Measurements from ENCODE around the gene CCIN. TPM values are rescaled to one million over a fixed set of nuclear protein-coding genes. Genes with fewer than 3 reads are reported as not detected.

The CCIN gene
- polyA plus RNA-seq, 2 of the 4 experiments (the other 2 are of a cell fraction), result not detected

GRCh38 chr9:36211510-36211909 lies 42.3 kb downstream of the CCIN start:
- peak in 1 of 2 experiments; percentile 30; a peak in 2 of 6 replicates for ATAC-seq
- WGBS (ENCODE audit: missing lambda C conversion rate), result 93% methylated on average over 7 of the region's 7 CpGs

DNA sequence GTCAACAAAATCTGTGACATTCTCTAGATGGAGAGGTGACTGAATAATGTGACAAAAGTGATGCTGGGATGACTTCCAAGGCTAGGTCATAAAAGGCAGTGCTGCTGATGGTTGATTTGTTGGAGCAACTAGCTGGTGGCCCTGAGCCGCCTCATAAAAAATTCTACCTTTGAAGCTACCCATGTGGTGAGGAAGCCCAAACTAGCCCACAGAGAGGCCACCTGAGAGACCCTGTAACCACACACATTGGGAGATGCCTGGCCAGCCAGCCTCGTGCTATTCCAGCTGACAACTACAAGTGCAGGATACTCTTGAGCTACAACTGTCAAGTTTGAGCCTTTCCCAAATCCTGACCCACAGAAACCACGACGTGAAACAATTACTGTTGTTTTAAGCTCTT lies 44.2 kb downstream of the CCIN start:
- no peak for ATAC-seq
- FAIRE-seq, result no peak
- H3K27ac ChIP-seq, result no peak overlapping the region
- H3K4me1 ChIP-seq, result 0 out of 3 replicates have a peak, but pooled peaks cover 4% of the 10 kb centered on the region
- TF ChIP-seq POLR2AphosphoS2 (conservative IDR thresholded peaks at IDR 0.05; ENCODE audit: low read length), result no peak
- TF ChIP-seq EHMT2 (IDR thresholded peaks at IDR 0.05; ENCODE audit: low read depth), result no peak
- TF ChIP-seq HOXA7 (CRISPR knock-in tag; IDR thresholded peaks at IDR 0.05), result no peak
- TF ChIP-seq HOXB5 (CRISPR knock-in tag; IDR thresholded peaks at IDR 0.05), result no peak
- TF ChIP-seq CHD2 (IDR thresholded peaks at IDR 0.05; ENCODE audit: low read length, partially characterized antibody), result no peak
- no peak for TF ChIP-seq RARB (CRISPR knock-in tag; IDR thresholded peaks at IDR 0.05)
- TF ChIP-seq HOXB13 (CRISPR knock-in tag; IDR thresholded peaks at IDR 0.05; ENCODE audit: low read depth), result no peak
- TF ChIP-seq POLR2A (IDR thresholded peaks at IDR 0.05; ENCODE audit: low read length), result no peak
- TF ChIP-seq RAD21 (conservative IDR thresholded peaks at IDR 0.05 in 1 of 2, IDR thresholded peaks at IDR 0.05 in 1 of 2), result no peak
- POLR2A ChIA-PET, result interaction anchor here (1.0 kb wide), 1 partner anchor 23 kb away, joined by 6 read pairs; the partner anchor contains the start of gene CLTA
- CTCF ChIA-PET, result interaction anchor here (0.6 to 2.3 kb wide), 11 partner anchors 8 to 384 kb away, joined by 3 to 13 read pairs (median 4); no protein-coding TSS in a partner anchor
- H3K4me3 ChIP-seq, result no peak overlapping the region
- no peaks in the 10 kb centered on the region for H3K9me3 ChIP-seq
- no peak for DNase-seq (ENCODE audit: low read depth in 1 of 2, low spot score in 1 of 2)
- H3K4me2 ChIP-seq, result no peak overlapping the region
- 99% methylated on average over 4 of the region's 4 CpGs for WGBS (ENCODE audit: missing lambda C conversion rate)

More at GRCh38 chr9:36211510-36211909, 42.3 kb downstream of the CCIN start:
- Histone ChIP-seq H3K4me1 (peaks cover 16% of the 10 kb centered on the region), H3K9me3 (no peaks in the 10 kb centered on the region), H3K4me2 (no peak overlapping the region), H3K27ac (no peak overlapping the region), H3K4me3 (no peak overlapping the region)
- FAIRE-seq (no peak), DNase-seq (ENCODE audit: low read depth in 1 of 2, low spot score in 1 of 2) (no peak)
- POLR2A ChIA-PET, result no interaction called here
- TF ChIP-seq POLR2AphosphoS2 (conservative IDR thresholded peaks at IDR 0.05; ENCODE audit: low read length), result no peak
- no peak for TF ChIP-seq CBX8 (IDR thresholded peaks at IDR 0.05)
- TF ChIP-seq, protein P1, sequence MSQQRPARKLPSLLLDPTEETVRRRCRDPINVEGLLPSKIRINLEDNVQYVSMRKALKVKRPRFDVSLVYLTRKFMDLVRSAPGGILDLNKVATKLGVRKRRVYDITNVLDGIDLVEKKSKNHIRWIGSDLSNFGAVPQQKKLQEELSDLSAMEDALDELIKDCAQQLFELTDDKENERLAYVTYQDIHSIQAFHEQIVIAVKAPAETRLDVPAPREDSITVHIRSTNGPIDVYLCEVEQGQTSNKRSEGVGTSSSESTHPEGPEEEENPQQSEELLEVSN (IDR thresholded peaks at IDR 0.05; ENCODE audit: borderline replicate concordance, low read depth), result no peak
- TF ChIP-seq FOSB (CRISPR knock-in tag; IDR thresholded peaks at IDR 0.05), result no peak
- no peak for TF ChIP-seq ZNF302 (CRISPR knock-in tag; IDR thresholded peaks at IDR 0.05)
- TF ChIP-seq RFX5 (IDR thresholded peaks at IDR 0.05), result no peak
- TF ChIP-seq TFCP2L1 (CRISPR knock-in tag; IDR thresholded peaks at IDR 0.05), result no peak
- TF ChIP-seq SREBF2 (IDR thresholded peaks at IDR 0.05), result no peak
- TF ChIP-seq NR3C1 (IDR thresholded peaks at IDR 0.05), result no peak
- no peak for TF ChIP-seq SMC3 (IDR thresholded peaks at IDR 0.05)
- no peak for TF ChIP-seq HEYL (CRISPR knock-in tag; IDR thresholded peaks at IDR 0.05)
- no peak for TF ChIP-seq HES2 (IDR thresholded peaks at IDR 0.05)
- TF ChIP-seq ZSCAN20 (CRISPR knock-in tag; IDR thresholded peaks at IDR 0.05), result no peak
- TF ChIP-seq HMGXB4 (CRISPR knock-in tag; IDR thresholded peaks at IDR 0.05; ENCODE audit: borderline replicate concordance), result no peak
- CTCF ChIA-PET, result interaction anchor here (0.5 to 3.6 kb wide), 6 partner anchors 10 to 183 kb away, joined by 3 to 12 read pairs (median 4); partner anchors contain the start of gene CLTA

GRCh38 chr9:36213989-36214388 lies 44.8 kb downstream of the CCIN start:
- H3K9me3 ChIP-seq, result no peaks in the 10 kb centered on the region
- DNase-seq (ENCODE audit: low read depth in 1 of 2, low spot score in 1 of 2) (no peak), ATAC-seq (no peak), FAIRE-seq (no peak)
- H3K4me1 ChIP-seq, result 0 out of 3 replicates have a peak, but pooled peaks cover 4% of the 10 kb centered on the region
- no peak overlapping the region for H3K4me3 ChIP-seq
- H3K27ac ChIP-seq, result no peak overlapping the region
- WGBS (ENCODE audit: missing lambda C conversion rate), result 83% methylated on average over 4 of the region's 4 CpGs
- TF ChIP-seq GATA3 (IDR thresholded peaks at IDR 0.05; ENCODE audit: borderline replicate concordance), result no peak
- TF ChIP-seq, protein P2, sequence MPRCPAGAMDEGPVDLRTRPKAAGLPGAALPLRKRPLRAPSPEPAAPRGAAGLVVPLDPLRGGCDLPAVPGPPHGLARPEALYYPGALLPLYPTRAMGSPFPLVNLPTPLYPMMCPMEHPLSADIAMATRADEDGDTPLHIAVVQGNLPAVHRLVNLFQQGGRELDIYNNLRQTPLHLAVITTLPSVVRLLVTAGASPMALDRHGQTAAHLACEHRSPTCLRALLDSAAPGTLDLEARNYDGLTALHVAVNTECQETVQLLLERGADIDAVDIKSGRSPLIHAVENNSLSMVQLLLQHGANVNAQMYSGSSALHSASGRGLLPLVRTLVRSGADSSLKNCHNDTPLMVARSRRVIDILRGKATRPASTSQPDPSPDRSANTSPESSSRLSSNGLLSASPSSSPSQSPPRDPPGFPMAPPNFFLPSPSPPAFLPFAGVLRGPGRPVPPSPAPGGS (IDR thresholded peaks at IDR 0.05), result no peak
- TF ChIP-seq MAX (IDR thresholded peaks at IDR 0.05), result no peak
- TF ChIP-seq NR3C1 (IDR thresholded peaks at IDR 0.05), result no peak
- TF ChIP-seq, protein P3, sequence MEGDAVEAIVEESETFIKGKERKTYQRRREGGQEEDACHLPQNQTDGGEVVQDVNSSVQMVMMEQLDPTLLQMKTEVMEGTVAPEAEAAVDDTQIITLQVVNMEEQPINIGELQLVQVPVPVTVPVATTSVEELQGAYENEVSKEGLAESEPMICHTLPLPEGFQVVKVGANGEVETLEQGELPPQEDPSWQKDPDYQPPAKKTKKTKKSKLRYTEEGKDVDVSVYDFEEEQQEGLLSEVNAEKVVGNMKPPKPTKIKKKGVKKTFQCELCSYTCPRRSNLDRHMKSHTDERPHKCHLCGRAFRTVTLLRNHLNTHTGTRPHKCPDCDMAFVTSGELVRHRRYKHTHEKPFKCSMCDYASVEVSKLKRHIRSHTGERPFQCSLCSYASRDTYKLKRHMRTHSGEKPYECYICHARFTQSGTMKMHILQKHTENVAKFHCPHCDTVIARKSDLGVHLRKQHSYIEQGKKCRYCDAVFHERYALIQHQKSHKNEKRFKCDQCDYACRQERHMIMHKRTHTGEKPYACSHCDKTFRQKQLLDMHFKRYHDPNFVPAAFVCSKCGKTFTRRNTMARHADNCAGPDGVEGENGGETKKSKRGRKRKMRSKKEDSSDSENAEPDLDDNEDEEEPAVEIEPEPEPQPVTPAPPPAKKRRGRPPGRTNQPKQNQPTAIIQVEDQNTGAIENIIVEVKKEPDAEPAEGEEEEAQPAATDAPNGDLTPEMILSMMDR (IDR thresholded peaks at IDR 0.05), result no peak
- no peak for TF ChIP-seq ZSCAN20 (CRISPR knock-in tag; IDR thresholded peaks at IDR 0.05)
- ChIA-PET POLR2A (no interaction called here), CTCF (interaction anchor here (0.6 to 2.3 kb wide), 7 partner anchors 9 to 310 kb away, joined by 3 to 13 read pairs (median 5); no protein-coding TSS in a partner anchor)
- H3K4me2 ChIP-seq, result no peak overlapping the region
